Gastroesophageal sphincter (tissue), 4 donors: ENCODE data around the gene CNPY4. TPM values are rescaled to one million over a fixed set of nuclear protein-coding genes. Genes with fewer than 3 reads are reported as not detected.
"Not testable (repeated sequence)": the region's sequence is repeated elsewhere in the genome, so short reads cannot be mapped to it uniquely, and the experiment has no call there.

Source experiments
- ATAC-seq: fragments of 150-250 bp; one replicate; pipeline ENCODE4 v1.9.1; 2016; ENCODE audit warnings: mild to moderate bottlenecking, moderate library complexity
- H3K27ac ChIP-seq, 4 donors: fragments of 200-600 bp; sonication (generic) in 3 of 4; 1 replicate in 3 of 4; 2 replicates in 1 of 4; pipeline ENCODE4 v1.5.1; 2016 to 2019
- H3K27me3 ChIP-seq: fragments of 200-600 bp; sonication (generic); one replicate; pipeline ENCODE4 v1.5.1; 2019
- H3K36me3 ChIP-seq, 2 donors: fragments of 200-600 bp; sonication (generic); one replicate each; pipeline ENCODE4 v1.5.1; 2019; ENCODE audit warnings: control low read depth in 1 of 2
- H3K4me1 ChIP-seq, 3 donors: fragments of 200-600 bp; sonication (generic); 1 replicate in 2 of 3; 2 replicates in 1 of 3; pipeline ENCODE4 v1.5.1; 2016 to 2019; ENCODE audit warnings: control low read depth in 2 of 3
- H3K4me3 ChIP-seq, 2 donors: fragments of 200-600 bp; sonication (generic); one replicate each; pipeline ENCODE4 v1.5.1; 2019; ENCODE audit warnings: mild to moderate bottlenecking in 1 of 2, moderate library complexity in 1 of 2
- H3K9me3 ChIP-seq, 3 donors: fragments of 200-600 bp; sonication (generic); one replicate each; pipeline ENCODE4 v1.5.1; 2017 to 2019; ENCODE audit warnings: control low read depth in 2 of 3
- CTCF ChIP-seq, 4 experiments: fragments of 200-600 bp in 2 of 4; fragments of 450-650 bp in 2 of 4; sonication (generic) in 1 of 4; IDR thresholded peaks; one replicate each; pipeline ENCODE4 v1.5.1; 2017 to 2019; ENCODE audit warnings: antibody characterized with exemption in 4 of 4, mild to moderate bottlenecking in 2 of 4, moderate library complexity in 2 of 4
- EP300 ChIP-seq: sonication (generic); formaldehyde crosslinking; IDR thresholded peaks from one replicate; pipeline ENCODE4 v1.6.1; 2017; ENCODE audit warnings: antibody characterized with exemption, mild to moderate bottlenecking
- POLR2A ChIP-seq, 2 donors: fragments of 450-650 bp; IDR thresholded peaks; one replicate each; pipeline ENCODE4 v1.6.1; 2017; ENCODE audit warnings: antibody characterized with exemption in 2 of 2, mild to moderate bottlenecking in 2 of 2, moderate library complexity in 1 of 2
- POLR2AphosphoS5 ChIP-seq: sonication (generic); formaldehyde crosslinking; IDR thresholded peaks from one replicate; pipeline ENCODE4 v1.6.1; 2017; ENCODE audit warnings: antibody characterized with exemption
- WGBS, 2 donors: methylation state at CpG; one replicate each; pipeline ENCODE4 v1.1.5; 2018; ENCODE audit warnings: low coverage in 1 of 2; 5-methylcytosine and 5-hydroxymethylcytosine counted together
- total RNA-seq, 4 donors: library from RNA; depleted of rRNA; stranded (reverse); fragments of >200 nt; gene quantifications; one replicate each; pipeline ENCODE4 v1.1.0, GENCODE V29; 2016

CNPY4 gene
- total RNA-seq, 4 donors from 2014 or later: 13.0 to 21.0 (median 14.8) TPM

DNA sequence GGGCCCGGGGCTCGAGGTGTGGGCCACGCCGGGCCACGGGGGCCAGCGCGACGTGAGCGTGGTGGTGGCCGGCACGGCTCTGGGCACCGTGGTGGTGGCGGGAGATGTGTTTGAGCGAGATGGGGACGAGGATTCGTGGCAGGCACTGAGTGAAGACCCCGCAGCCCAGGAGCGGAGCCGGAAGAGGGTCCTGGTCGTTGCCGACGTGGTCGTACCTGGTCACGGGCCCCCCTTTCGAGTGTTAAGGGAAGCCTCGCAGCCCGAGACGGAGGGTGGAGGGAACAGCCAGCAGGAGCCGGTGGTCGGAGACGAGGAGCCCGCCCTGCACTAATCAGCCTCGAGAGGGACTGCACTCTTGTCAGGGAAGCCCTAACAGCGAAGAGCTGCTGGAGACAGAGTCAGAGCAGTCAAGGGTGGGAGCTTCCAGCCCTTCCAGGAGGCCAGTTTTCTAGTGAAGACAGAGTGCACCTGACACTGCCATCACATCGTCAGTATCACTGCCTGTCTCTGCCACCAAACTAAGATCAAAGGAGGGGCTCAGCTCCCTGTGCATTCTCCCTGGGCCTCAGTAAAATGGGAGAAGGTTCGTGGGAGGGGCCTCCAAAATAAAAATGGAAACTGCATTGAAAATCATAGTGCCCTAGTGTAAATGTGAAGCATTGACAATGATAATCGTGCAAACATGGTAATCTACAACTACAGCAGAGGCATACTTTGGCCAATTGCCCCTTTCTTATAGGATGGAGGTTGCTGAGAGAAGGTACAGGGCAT is 8.6 kb downstream of the CNPY4 start:
- TF ChIP-seq POLR2AphosphoS5 (no peak), CTCF (IDR thresholded peaks at IDR 0.05) (no peak), EP300 (no peak), POLR2A (IDR thresholded peaks at IDR 0.05) (no peak)
- 0 to 15% methylated on average over 2 of the region's 37 CpGs for WGBS, 2 donors
- H3K27me3 ChIP-seq: no peaks in the 10 kb centered on the region
- no peaks in the 10 kb centered on the region for H3K9me3 ChIP-seq
- H3K27ac ChIP-seq: peak overlapping the region; percentile 87 to 98 (median 96)
- peak overlapping the region; percentile 74 to 96 for H3K4me3 ChIP-seq
- H3K36me3 ChIP-seq: peaks cover 0 to 14% of the 10 kb centered on the region in 2 donors
- no peak for ATAC-seq
- H3K4me1 ChIP-seq: peaks cover 0 to 51% (median 17%) of the 10 kb centered on the region in 3 donors

DNA sequence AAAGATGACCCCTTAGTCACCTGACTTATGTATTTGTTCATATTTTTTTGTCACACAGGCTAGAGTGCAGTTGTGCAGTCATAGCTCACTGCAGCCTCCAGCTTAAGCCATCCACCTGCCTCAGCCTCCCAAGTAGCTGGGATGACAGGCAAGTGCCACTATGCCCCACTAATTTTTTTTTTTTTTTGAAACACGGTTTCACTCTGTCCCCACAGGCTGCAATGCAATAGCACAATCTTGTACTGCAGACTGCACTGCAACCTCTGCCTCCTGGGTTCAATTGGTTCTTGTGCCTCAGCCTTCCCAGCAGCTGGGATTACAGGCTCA is 9.2 kb downstream of the CNPY4 start:
- H3K27me3 ChIP-seq: no peaks in the 10 kb centered on the region
- H3K9me3 ChIP-seq: no peaks in the 10 kb centered on the region
- no peak for ATAC-seq
- H3K27ac ChIP-seq: peak overlapping the region in 2 of 4 donors; percentile 94 to 98
- peaks cover 0 to 9% of the 10 kb centered on the region in 2 donors for H3K36me3 ChIP-seq
- 29 to 63% methylated on average over 1 of the region's 1 CpG for WGBS, 2 donors
- H3K4me1 ChIP-seq: peaks cover 0 to 51% (median 17%) of the 10 kb centered on the region in 3 donors
- H3K4me3 ChIP-seq: no peak overlapping the region
- TF ChIP-seq POLR2A (IDR thresholded peaks at IDR 0.05): no peak
- TF ChIP-seq EP300: no peak
- TF ChIP-seq CTCF (IDR thresholded peaks at IDR 0.05): no peak
- no peak for TF ChIP-seq POLR2AphosphoS5

DNA sequence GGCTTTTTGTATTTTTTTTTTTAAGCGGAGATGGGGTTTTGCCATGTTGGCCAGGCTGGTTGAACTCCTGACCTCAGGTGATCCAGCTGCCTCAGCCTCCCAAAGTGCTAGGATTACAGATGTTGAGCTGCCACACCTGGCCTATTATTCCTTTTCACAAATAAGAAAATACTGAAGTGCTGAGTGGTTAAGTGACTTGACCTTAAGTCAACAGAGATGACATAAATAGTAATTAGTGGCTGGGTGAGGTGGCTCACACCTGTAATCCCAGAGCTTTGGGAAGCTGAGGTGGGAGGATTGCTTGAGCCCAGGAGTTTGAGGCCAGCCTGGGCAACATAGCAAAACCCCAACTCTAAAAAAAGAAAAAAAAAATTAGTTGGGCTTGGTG is 10.8 kb downstream of the CNPY4 start:
- H3K9me3 ChIP-seq, H3K36me3 ChIP-seq, ATAC-seq, H3K27ac ChIP-seq, H3K4me3 ChIP-seq, H3K27me3 ChIP-seq: not testable (repeated sequence)
- H3K4me1 ChIP-seq: peaks cover 0 to 40% (median 17%) of the 10 kb centered on the region in 3 donors
- 86 to 100% methylated on average over 1 of the region's 1 CpG for WGBS, 2 donors

DNA sequence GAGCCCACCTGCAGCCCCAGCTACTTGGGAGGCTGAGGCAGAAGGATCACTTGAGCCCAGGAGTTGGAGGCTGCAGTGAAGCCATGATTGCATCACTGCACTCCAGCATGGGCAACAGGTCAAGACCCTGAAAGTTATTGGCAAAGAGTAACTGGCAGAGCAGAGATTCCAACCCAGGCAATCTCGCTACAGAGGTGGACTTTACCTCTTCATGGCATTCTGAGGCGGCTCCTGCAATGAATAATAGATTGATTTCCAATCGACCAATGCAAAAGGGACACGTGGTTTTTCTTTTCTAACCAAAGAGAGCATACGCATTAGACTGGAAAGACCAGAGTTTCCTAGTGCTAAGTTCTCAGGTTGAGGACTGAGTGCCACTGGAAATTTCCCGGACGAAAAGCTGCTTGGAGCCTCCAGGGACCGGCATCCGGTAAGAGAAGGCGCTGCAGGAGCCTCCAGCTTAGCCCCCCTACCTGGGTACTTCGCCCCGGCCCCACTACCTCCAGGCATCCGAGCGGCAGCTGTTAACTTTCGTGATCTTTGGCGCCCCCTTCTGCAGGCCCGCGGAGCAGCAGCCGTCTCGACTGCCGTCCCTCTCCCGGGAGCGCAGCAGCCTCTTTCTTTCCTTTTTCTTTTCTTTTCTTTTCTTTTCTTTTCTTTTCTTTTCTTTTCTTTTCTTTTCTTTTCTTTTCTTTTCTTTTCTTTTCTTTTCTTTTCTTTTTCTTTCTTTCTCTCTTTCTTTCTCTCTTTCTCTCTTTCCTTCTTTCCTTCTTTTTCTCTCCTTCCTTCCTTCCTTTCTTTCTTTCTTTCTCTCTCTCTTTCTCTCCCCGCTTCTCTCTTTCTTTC is 11.4 kb downstream of the CNPY4 start:
- no peaks in the 10 kb centered on the region for H3K36me3 ChIP-seq
- H3K4me1 ChIP-seq: peaks cover 0 to 34% (median 13%) of the 10 kb centered on the region in 3 donors
- peak overlapping the region in 1 of 2 donors; percentile 23 for H3K4me3 ChIP-seq
- no peak for ATAC-seq
- no peaks in the 10 kb centered on the region for H3K9me3 ChIP-seq
- no peaks in the 10 kb centered on the region for H3K27me3 ChIP-seq
- TF ChIP-seq CTCF (IDR thresholded peaks at IDR 0.05) (peak in 3 of 4 experiments; percentile 77 to 88 (median 80)), POLR2A (IDR thresholded peaks at IDR 0.05) (no peak)
- WGBS, 2 donors: 8 to 9% methylated on average over 17 to 22 of the region's 24 CpGs
- H3K27ac ChIP-seq: no peak overlapping the region

GRCh38 chr7:100132126-100132525 is 12.7 kb downstream of the CNPY4 start:
- Histone ChIP-seq H3K27me3 (no peaks in the 10 kb centered on the region), H3K4me1 (peaks cover 0 to 26% (median 7%) of the 10 kb centered on the region in 3 donors), H3K36me3 (no peaks in the 10 kb centered on the region), H3K27ac (no peak overlapping the region), H3K9me3 (no peaks in the 10 kb centered on the region), H3K4me3 (no peak overlapping the region)
- ATAC-seq: no peak
- TF ChIP-seq POLR2AphosphoS5: no peak
- no peak for TF ChIP-seq POLR2A (IDR thresholded peaks at IDR 0.05)
- no peak for TF ChIP-seq EP300
- TF ChIP-seq CTCF (IDR thresholded peaks at IDR 0.05): no peak
- WGBS, 2 donors: 46 to 48% methylated on average over 4 to 5 of the region's 7 CpGs
